ENCODE data around the gene EPGN.

DNA sequence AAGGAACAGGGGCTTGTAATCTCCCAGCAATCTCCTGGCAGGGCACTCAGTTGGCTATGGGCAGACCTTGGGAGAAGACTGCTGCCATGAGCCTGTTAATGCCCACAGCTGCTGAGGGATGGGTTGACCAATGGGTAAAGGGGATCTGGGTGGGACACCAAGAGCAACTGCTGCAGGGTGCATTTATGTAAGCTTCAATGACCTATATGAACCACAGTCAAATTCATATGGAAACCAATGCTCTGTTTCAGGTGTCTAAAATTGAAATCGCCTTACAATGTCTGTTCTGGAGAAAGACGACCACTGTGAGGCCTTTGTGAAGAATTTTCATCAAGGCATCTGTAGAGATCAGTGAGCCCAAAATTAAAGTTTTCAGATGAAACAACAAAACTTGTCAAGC lies 6.1 kb downstream of the EPGN start:
- TF ChIP-seq EZH2 (IDR thresholded peaks at IDR 0.05) (no peak), POLR2AphosphoS5 (IDR thresholded peaks at IDR 0.05; ENCODE audit: borderline replicate concordance, low read depth, low read length) (no peak), FOXP2 (optimal IDR thresholded peaks at IDR 0.05; ENCODE audit: control extremely low read depth, extremely low read length, insufficient read depth) (no peak)
